MG63 (cell line): Measurements from ENCODE around the gene MED13L. TPM values are rescaled to one million over a fixed set of nuclear protein-coding genes. Genes with fewer than 3 reads are reported as not detected.

Experiments
- DNase-seq: peaks from one replicate; pipeline ENCODE4 v3.0.0-alpha.2; 2020
- H3K27me3 ChIP-seq: fragments of 250-450 bp; sonication (Bioruptor Pico); 2 replicates; pipeline ENCODE4 v1.5.1; 2020; ENCODE audit warnings: mild to moderate bottlenecking, moderate library complexity
- H3K36me3 ChIP-seq: fragments of 250-450 bp; sonication (Bioruptor Pico); 2 replicates; pipeline ENCODE4 v1.5.1; 2020; ENCODE audit warnings: mild to moderate bottlenecking, moderate library complexity
- H3K4me3 ChIP-seq: fragments of 250-450 bp; sonication (Bioruptor Pico); 2 replicates; pipeline ENCODE4 v1.5.1; 2020; ENCODE audit warnings: mild to moderate bottlenecking, moderate library complexity
- H3K9me3 ChIP-seq: fragments of 250-450 bp; sonication (Bioruptor Pico); 2 replicates; pipeline ENCODE4 v1.5.1; 2020; ENCODE audit warnings: mild to moderate bottlenecking, moderate library complexity
- total RNA-seq: library from RNA; depleted of rRNA; stranded (reverse); fragments of >200 nt; shearing (Covaris generic); gene quantifications from 2 replicates; pipeline ENCODE4 v1.2.3, GENCODE V29; 2014; ENCODE audit warnings: low replicate concordance

Gene MED13L
- total RNA-seq, 1 experiment from 2014 or later, result 16.1 TPM

- Histone ChIP-seq H3K9me3 (no peaks in the 10 kb centered on the region), H3K36me3 (no peaks in the 10 kb centered on the region), H3K27me3 (no peaks in the 10 kb centered on the region), H3K4me3 (no peak overlapping the region)
- no peak for DNase-seq
Measured at GRCh38 chr12:116215023-116215422, 62.5 kb downstream of the MED13L start.

GRCh38 chr12:116213885-116214527 is 63.5 kb downstream of the MED13L start:
- no peak overlapping the region for H3K4me3 ChIP-seq
- no peaks in the 10 kb centered on the region for H3K36me3 ChIP-seq
- no peaks in the 10 kb centered on the region for H3K27me3 ChIP-seq
- H3K9me3 ChIP-seq, result no peaks in the 10 kb centered on the region
- DNase-seq, result no peak

- no peak for DNase-seq
- no peaks in the 10 kb centered on the region for H3K9me3 ChIP-seq
- H3K36me3 ChIP-seq, result no peaks in the 10 kb centered on the region
- H3K27me3 ChIP-seq, result no peaks in the 10 kb centered on the region
- no peak overlapping the region for H3K4me3 ChIP-seq
Measured at GRCh38 chr12:116213014-116213413, 64.5 kb downstream of the MED13L start.

- Histone ChIP-seq H3K9me3 (no peaks in the 10 kb centered on the region), H3K27me3 (no peaks in the 10 kb centered on the region), H3K4me3 (no peak overlapping the region), H3K36me3 (no peaks in the 10 kb centered on the region)
- no peak for DNase-seq
Measured at GRCh38 chr12:116210762-116211161, 66.7 kb downstream of the MED13L start.

GRCh38 chr12:116210131-116210530 is 67.4 kb downstream of the MED13L start:
- H3K4me3 ChIP-seq, result no peak overlapping the region
- H3K27me3 ChIP-seq, result no peaks in the 10 kb centered on the region
- H3K9me3 ChIP-seq, result no peaks in the 10 kb centered on the region
- no peaks in the 10 kb centered on the region for H3K36me3 ChIP-seq
- DNase-seq, result no peak

GRCh38 chr12:116209503-116209902 is 68.0 kb downstream of the MED13L start:
- H3K36me3 ChIP-seq, result no peaks in the 10 kb centered on the region
- H3K9me3 ChIP-seq, result no peaks in the 10 kb centered on the region
- H3K27me3 ChIP-seq, result no peaks in the 10 kb centered on the region
- no peak for DNase-seq
- H3K4me3 ChIP-seq, result no peak overlapping the region

- no peaks in the 10 kb centered on the region for H3K27me3 ChIP-seq
- no peak overlapping the region for H3K4me3 ChIP-seq
- H3K36me3 ChIP-seq, result no peaks in the 10 kb centered on the region
- H3K9me3 ChIP-seq, result no peaks in the 10 kb centered on the region
- DNase-seq, result no peak
Measured at GRCh38 chr12:116207274-116207673, 70.2 kb downstream of the MED13L start.

- no peaks in the 10 kb centered on the region for H3K27me3 ChIP-seq
- no peaks in the 10 kb centered on the region for H3K36me3 ChIP-seq
- no peak for DNase-seq
- H3K9me3 ChIP-seq, result no peaks in the 10 kb centered on the region
- no peak overlapping the region for H3K4me3 ChIP-seq
Measured at GRCh38 chr12:116206828-116207227, 70.7 kb downstream of the MED13L start.

- Histone ChIP-seq H3K4me3 (no peak overlapping the region), H3K27me3 (no peaks in the 10 kb centered on the region), H3K9me3 (no peaks in the 10 kb centered on the region), H3K36me3 (no peaks in the 10 kb centered on the region)
- DNase-seq, result no peak
Measured at GRCh38 chr12:116204785-116205184, 72.7 kb downstream of the MED13L start.

- no peak overlapping the region for H3K4me3 ChIP-seq
- DNase-seq, result no peak
- H3K36me3 ChIP-seq, result no peaks in the 10 kb centered on the region
- H3K9me3 ChIP-seq, result no peaks in the 10 kb centered on the region
- H3K27me3 ChIP-seq, result no peaks in the 10 kb centered on the region
Measured at GRCh38 chr12:116204169-116204568, 73.3 kb downstream of the MED13L start.

- no peak for DNase-seq
Measured at GRCh38 chr12:116202940-116203339, 74.6 kb downstream of the MED13L start.

GRCh38 chr12:116202433-116202832 is 75.1 kb downstream of the MED13L start:
- no peaks in the 10 kb centered on the region for H3K36me3 ChIP-seq
- no peaks in the 10 kb centered on the region for H3K9me3 ChIP-seq
- DNase-seq, result no peak
- H3K4me3 ChIP-seq, result no peak overlapping the region
- H3K27me3 ChIP-seq, result no peaks in the 10 kb centered on the region

More at GRCh38 chr12:116202940-116203339, 74.6 kb downstream of the MED13L start:
- no peaks in the 10 kb centered on the region for H3K27me3 ChIP-seq
- no peak overlapping the region for H3K4me3 ChIP-seq
- no peaks in the 10 kb centered on the region for H3K36me3 ChIP-seq
- H3K9me3 ChIP-seq, result no peaks in the 10 kb centered on the region

- Histone ChIP-seq H3K27me3 (no peaks in the 10 kb centered on the region), H3K36me3 (no peaks in the 10 kb centered on the region), H3K4me3 (no peak overlapping the region), H3K9me3 (no peaks in the 10 kb centered on the region)
- no peak for DNase-seq
Measured at GRCh38 chr12:116201908-116202307, 75.6 kb downstream of the MED13L start.

GRCh38 chr12:116201359-116201758 is 76.1 kb downstream of the MED13L start:
- DNase-seq, result no peak
- no peaks in the 10 kb centered on the region for H3K27me3 ChIP-seq
- H3K36me3 ChIP-seq, result no peaks in the 10 kb centered on the region
- no peak overlapping the region for H3K4me3 ChIP-seq
- no peaks in the 10 kb centered on the region for H3K9me3 ChIP-seq

- DNase-seq, result no peak
- no peaks in the 10 kb centered on the region for H3K27me3 ChIP-seq
- no peaks in the 10 kb centered on the region for H3K9me3 ChIP-seq
- no peaks in the 10 kb centered on the region for H3K36me3 ChIP-seq
- H3K4me3 ChIP-seq, result no peak overlapping the region
Measured at GRCh38 chr12:116200812-116201211, 76.7 kb downstream of the MED13L start.

GRCh38 chr12:116199160-116199706 is 78.3 kb downstream of the MED13L start:
- H3K4me3 ChIP-seq, result no peak overlapping the region
- DNase-seq, result no peak

GRCh38 chr12:116196752-116197718 is 80.5 kb downstream of the MED13L start:
- no peak overlapping the region for H3K4me3 ChIP-seq
- no peaks in the 10 kb centered on the region for H3K36me3 ChIP-seq
- no peaks in the 10 kb centered on the region for H3K9me3 ChIP-seq
- no peaks in the 10 kb centered on the region for H3K27me3 ChIP-seq
- DNase-seq, result no peak

More at GRCh38 chr12:116199160-116199706, 78.3 kb downstream of the MED13L start:
- Histone ChIP-seq H3K9me3 (no peaks in the 10 kb centered on the region), H3K36me3 (no peaks in the 10 kb centered on the region), H3K27me3 (no peaks in the 10 kb centered on the region)
